GM21528 (cell line): ENCODE measurements around the gene CPNE6.

Source experiments
- ATAC-seq: cut with Tn5 transposase; IDR thresholded peaks from one replicate; pipeline ENCODE4 v1.9.1; 2021; ENCODE audit warnings: mild to moderate bottlenecking, moderate library complexity; ENCODE audit not compliant: unreplicated experiment, low FRiP score

Gene CPNE6

DNA sequence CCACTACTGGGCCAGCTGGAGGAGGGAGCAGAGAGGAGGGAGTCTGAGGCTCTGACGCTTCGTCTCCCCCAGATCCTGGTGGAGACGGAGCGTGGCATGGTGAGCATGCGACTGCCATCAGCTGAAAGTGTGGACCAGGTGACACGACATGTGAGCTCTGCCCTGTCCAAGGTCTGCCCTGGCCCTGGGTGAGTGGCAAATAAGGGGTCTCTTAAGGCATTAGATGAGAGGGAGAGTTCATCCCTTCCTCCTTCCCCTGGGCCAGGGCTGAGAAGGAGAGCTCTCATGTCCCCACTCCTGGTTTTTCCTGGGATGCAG is 17.1 kb upstream of the CPNE6 start:
- ATAC-seq = no peak

DNA sequence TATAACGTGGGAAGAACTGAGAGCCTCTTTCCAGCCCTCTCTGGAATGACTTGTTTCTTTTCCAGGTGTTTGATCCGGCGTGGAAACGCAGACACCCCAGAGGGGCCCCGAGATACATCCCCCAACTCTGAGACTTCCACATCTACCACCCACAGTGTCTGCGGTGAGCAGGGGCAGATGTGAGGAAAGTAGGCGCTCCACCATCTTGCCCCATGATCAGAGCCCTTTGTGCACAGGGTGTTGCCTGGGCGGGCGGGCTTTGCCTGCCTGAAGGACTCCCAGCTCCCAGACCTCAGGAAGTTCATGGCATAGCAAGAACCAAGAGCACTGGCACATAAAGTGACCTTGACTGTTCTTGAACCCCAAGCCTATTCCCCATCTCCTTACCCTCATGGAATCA is 16.7 kb upstream of the CPNE6 start:
- no peak for ATAC-seq

DNA sequence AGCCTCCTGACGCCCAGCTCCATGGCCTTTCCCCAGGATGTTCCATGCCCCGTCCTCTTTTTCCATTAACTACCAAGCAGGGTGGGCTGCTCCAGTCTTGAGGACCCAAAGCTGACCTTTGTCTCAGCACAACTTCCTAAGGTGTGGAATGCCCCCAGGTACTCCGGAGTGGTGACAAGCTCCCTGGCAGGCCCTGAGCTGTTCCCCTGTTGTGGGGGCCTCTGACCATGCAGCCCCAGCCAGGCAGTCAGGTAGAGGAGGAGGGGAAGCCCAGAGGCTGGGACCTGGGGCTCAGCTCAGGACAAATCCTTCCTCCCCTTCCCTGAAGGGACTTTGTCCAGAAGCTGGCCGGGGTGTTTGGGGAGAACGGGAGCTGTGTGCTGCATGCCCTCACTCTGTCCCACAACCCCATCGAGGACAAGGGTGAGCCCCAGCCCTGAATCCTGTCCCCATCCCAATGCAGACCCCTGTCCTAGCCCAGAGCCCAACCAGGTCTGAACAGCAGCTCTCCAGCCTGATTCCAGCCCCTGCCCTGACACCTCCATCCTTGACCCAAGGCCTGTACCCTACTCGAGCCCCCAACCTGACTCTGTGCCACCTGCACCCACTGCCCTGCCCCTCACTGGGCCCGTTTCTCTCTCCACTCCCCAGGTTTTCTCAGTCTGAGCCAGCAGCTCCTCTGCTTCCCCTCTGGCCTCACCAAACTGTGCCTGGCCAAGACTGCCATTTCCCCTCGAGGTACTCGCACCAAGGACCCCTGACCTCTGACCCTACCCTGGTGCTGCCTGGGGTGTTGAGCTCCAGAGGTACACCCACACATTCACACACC is 15.2 kb upstream of the CPNE6 start:
- ATAC-seq = no peak

DNA sequence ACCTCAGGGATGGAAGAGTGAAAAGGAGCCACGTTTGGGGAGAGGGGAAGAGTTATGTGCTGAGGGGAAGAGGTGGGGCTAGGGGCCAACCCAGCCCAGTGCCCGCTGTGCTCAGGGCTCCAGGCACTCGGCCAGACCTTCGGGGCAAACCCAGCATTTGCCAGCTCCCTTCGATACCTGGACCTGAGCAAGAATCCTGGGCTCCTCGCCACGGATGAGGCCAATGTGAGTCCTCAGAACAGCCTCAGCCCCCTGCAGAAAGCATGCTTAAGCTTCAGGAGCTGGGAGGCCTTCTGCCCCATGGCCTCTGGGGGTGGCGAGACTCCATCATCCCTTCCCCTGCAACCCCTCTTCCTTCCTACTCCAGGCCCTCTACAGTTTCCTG is 14.6 kb upstream of the CPNE6 start:
- ATAC-seq = no peak

DNA sequence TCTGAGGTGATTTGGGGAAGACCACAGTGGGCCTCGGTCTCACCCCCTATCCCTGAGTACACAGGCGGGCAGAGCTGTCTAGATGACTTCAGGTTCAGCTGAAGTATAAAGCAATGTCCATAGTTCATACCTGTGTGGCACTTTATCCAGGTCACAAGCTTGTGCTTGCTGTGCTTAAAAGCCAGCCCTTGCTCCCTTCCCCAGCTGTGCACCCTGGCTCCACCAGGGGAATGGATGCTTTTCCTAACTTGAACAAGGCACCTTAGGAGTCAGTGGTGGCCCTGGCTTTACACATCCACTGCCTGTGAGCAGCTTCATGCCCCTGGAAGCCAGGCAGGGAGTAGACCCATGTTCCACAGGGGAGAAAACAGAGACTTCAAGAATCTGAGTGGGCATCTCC is 14.1 kb upstream of the CPNE6 start:
- no peak for ATAC-seq

DNA sequence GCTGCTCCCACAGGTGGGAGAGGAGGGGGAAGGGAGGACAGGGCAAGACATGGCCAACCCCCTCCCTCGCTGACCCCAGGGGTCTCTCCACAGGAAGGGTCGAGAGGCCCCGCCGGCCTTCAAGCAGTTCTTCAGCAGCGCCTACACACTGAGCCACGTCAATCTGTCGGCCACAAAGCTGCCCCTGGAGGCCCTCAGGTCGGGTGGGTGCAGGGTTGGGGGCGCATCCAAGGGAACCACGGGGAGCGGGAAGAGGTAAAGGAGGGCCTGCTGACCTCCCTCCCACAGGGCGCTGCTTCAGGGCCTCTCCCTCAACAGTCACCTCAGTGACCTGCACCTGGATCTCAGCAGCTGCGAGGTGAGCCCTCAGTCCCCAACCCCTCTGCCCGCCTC is 13.5 kb upstream of the CPNE6 start:
- ATAC-seq = no peak

DNA sequence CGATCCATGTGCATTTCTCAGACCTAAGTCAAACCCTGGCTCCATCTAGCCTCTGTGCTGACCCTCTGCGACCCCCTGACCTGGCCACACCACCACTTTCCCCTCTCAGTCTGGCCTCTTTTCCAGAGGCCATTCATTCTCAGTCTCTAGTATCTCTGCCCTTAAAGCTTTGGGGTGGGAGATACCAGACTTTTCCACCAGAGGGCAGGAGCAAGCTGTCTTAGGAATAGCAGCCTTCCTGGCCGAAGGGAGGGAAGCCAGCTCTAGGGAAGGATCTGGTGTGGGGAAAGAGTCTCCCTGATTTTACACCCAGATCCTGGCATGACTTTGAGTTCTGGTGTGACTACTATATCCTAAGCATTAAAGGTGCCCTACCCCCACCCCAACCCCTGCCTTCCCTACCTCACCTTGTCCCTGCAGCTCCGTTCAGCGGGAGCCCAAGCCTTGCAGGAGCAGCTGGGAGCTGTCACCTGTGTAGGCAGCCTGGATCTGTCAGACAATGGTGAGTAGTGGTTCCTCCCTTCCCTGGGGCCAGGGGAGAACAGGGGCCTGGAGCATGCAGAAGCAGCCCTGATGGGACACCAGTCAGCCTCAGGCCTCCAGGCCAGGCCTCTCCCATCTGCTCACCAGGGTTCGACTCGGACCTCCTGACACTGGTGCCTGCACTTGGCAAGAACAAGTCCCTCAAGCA is 13.0 kb upstream of the CPNE6 start:
- ATAC-seq = no peak

DNA sequence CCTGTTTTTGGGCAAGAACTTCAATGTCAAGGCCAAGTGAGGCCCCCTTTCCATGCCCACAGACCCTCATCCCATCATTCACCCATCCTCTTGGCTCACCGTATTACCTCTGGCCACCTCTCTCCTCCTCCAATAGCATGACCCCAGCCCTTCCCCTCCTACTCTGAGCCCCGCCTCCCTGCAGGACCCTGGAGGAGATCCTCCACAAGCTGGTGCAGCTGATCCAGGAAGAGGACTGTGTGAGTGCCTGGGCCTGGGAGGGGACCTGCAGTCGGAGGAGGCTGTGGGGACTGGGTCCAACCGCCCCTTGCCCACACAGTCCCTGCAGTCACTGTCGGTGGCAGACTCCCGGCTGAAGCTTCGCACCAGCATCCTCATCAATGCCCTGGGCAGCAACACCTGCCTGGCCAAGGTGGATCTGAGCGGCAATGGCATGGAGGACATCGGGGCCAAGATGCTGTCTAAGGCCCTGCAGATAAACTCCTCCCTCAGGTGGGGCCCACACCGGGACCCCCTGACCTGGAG is 12.3 kb upstream of the CPNE6 start:
- no peak for ATAC-seq

DNA sequence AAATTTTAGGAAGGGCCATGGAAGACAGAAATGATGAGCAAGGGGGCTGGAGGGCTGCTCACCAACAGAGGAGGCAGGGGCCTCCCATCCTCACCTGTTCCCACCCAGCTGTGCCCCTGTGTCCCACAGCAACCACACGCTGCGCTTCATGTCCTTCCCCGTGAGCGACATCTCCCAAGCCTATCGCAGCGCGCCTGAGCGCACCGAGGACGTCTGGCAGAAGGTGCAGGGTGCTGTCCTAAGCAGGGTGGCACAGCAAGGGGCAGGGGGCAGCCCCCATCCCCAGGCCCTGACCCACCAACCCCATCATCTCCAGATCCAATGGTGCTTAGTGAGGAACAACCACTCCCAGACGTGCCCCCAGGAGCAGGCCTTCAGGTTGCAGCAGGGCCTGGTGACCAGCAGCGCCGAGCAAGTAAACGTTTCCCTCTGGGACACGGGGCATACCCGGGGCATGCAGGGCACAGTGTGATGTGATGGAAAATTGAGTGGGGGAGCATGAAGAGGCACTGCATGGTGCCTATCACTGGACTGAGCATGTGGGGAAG is 11.4 kb upstream of the CPNE6 start:
- no peak for ATAC-seq

DNA sequence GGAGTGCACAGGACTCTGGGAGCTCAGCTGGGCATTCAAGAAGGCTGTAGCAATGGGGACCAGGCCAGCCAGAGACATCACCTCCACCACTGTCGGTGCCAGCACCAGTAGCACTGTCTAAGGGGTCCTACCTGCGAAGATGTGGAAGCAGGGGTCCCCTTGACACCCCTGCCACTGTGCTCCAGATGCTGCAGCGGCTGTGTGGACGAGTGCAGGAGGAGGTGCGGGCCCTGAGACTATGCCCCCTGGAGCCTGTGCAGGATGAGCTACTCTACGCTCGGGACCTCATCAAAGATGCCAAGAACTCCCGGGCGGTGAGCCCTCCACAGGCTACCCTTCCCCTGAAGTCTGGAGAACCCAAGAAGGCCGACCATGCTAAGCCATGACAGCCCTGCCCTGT is 10.9 kb upstream of the CPNE6 start:
- ATAC-seq = no peak

DNA sequence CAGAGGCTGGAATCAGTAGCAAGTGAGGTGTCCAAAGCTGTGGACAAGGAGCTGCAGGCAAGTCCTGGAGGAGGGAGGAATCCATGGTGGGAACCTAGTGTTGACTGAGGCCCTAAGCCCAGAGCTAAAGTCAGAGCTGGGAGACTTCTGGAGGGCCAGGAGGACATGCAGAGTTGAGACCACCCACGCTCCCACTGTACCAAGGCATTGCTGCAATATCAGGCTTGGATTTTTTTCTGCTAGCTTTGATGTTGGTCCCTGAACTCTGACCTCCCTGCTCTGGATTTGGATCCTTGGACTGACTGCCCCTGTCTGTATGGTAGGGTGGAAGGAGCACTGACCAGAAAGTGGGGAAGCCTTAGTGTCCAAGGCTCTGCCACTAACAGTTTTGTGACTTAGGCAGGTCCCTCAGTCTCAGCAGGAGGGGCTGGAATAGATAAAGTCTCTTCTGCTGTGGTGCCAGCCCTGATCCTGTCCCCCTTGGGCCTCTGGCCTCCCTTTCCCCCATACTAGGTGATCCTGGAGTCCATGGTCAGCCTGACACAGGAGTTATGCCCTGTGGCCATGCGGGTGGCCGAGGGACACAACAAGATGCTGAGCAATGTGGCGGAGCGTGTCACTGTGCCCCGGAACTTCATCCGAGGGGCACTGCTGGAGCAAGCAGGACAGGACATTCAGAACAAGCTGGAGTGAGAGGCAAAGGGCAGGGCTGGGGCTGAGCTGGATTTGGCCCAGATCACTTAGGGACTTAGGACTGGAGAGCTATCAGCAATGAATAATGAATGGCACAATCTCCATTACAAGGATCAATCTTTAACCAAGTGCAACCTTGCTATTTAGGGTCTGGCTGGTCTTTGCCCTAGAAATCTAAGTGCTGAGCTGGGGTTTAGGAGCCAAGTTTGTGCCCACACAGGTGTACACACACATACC is 10.1 kb upstream of the CPNE6 start:
- no peak for ATAC-seq

DNA sequence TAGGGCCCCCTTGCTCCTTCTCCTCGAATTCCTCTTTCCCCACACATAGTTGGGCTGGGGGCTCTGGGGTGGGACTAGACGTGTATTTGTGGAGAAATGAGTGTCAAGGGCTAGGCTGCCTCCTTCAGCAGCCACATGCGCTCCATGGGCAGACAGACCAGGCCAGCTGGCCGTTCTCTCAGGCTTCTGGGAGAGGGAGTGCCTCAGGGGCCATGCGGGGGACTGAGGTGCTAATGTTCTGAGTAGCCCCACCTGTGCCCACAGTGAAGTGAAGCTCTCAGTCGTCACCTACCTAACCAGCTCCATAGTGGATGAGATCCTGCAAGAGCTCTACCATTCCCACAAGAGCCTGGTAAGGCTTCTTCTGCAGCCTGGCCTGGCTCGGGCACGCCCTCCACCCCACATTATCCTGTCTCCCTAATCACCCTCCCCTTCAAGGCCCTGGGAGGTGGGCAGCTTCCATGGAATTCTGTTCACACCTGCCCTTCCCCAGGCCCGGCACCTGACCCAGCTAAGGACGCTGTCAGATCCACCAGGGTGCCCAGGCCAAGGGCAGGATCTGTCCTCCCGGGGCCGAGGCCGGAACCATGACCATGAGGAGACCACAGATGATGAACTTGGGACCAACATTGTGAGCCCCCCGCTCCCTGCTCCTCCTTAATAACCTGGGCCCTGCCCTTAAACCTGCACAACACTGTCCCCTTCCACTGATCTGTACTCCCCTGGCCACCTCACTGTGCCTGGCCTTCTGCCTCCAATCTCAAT is 9.0 kb upstream of the CPNE6 start:
- ATAC-seq = no peak

DNA sequence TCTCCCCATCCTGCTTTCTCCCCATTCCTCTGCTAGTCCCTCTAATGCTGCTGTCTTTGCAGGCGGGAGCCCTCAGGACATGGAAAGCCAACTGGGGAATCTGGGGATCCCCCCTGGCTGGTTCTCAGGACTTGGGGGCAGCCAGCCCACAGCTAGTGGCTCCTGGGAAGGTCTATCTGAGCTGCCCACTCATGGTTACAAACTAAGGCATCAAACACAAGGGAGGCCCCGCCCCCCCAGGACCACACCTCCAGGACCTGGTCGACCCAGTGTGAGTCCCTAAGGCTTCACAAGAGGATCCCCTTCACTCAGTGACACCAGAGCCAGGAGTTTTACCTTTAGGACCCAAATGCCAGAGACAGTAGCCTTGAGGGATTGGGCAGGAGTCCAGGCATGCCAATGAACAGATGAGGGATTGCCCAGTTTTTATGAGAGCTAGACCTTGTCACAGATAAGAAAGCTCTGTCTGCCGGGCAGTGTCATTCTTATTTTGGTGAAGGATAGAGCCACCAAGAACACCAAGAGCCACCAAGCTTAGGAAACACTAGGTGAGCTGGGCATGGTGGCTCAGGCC is 8.0 kb upstream of the CPNE6 start:
- no peak for ATAC-seq

DNA sequence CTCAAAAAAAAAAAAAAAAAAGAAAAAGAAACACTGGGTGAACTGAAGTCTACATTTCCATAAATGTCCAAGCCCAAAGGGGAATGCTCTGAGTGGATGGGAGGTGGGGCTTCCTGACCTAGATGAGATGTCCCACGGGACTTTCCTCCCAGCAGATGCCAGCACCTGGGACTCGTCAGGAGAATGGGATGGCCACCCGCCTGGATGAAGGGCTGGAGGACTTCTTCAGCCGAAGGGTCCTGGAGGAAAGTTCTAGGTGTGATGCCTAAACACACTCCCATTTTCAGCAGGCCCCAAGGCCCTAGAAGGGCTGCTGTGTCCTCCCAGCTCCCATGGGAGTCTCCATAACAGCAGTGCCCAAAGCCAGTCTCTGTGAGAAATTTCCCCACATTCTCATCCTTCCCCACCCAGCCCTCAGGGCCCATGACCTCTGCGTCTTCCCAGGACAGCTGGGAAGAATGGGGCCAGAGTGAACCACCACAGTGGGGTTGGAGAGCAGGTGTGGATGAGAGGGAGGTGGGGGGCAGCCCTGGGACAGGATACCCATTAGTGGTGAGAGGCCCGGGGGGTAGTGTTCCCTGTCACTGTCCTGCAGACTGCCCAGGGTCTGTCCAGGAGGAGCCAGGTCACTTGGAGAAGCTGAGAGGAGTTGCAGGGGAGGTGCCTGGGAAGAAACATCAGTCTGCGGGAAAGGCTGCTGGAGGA is 7.1 kb upstream of the CPNE6 start:
- no peak for ATAC-seq

DNA sequence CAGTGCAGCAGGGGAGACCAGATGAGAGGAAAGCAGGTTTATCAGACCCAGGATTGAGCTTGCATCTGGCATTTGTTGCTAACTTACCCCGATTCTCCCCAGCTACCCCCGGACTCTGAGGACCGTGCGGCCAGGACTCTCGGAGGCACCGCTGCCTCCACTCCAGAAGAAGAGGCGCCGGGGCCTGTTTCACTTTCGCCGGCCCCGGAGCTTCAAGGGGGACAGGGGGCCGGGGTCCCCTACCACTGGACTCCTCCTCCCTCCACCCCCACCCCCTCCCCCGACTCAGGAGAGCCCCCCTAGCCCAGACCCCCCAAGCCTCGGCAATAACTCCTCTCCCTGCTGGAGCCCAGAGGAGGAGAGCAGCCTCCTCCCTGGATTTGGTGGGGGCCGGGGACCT is 6.5 kb upstream of the CPNE6 start:
- no peak for ATAC-seq

DNA sequence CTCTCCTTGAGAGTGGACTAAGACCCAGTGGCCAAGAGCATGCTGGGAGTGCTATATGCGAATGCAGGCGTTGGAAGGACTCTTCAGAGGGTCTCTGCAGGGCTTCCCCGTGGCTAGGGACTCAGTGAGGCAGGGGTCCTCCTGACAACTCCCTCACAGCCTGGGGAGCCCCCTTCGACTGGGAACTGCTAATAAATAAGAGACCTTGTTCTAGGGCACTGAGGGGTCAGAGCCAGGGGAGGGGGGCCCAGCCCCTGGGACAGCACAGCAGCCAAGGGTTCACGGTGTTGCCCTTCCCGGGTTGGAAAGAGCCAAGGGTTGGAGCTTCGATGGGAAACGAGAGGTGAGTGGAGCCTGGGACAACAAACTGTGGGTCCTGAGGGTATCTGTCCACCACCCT is 6.0 kb upstream of the CPNE6 start:
- ATAC-seq = no peak

DNA sequence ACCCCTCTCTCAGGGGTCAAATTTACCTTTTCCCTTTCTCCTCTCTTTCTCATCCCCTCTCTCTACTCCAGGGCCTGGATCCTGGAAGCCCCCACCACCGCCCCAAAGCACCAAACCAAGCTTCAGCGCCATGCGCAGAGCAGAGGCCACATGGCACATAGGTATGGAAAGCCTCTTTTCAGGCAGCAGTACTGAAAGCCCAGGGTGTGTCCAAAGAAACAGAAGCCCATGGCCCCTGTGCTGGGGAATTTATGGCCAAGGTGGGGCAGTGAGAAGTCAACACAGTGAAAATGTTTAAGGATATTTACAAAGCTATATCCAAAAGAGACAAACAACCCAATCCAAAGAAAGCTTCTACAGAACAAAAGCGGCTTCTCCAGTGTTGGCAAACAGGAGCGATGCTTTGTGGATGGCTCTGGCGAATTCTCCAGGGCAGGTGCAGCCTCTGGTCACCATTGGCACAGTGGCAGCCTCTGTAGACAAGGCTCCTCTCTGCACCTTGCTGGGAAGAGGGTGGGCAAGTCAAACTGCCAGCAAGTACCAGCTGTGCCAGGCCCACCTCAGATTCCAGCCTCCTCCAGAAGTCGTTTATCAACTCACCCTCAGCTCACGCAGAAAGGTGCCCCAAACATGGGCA is 4.7 kb upstream of the CPNE6 start:
- no peak for ATAC-seq

DNA sequence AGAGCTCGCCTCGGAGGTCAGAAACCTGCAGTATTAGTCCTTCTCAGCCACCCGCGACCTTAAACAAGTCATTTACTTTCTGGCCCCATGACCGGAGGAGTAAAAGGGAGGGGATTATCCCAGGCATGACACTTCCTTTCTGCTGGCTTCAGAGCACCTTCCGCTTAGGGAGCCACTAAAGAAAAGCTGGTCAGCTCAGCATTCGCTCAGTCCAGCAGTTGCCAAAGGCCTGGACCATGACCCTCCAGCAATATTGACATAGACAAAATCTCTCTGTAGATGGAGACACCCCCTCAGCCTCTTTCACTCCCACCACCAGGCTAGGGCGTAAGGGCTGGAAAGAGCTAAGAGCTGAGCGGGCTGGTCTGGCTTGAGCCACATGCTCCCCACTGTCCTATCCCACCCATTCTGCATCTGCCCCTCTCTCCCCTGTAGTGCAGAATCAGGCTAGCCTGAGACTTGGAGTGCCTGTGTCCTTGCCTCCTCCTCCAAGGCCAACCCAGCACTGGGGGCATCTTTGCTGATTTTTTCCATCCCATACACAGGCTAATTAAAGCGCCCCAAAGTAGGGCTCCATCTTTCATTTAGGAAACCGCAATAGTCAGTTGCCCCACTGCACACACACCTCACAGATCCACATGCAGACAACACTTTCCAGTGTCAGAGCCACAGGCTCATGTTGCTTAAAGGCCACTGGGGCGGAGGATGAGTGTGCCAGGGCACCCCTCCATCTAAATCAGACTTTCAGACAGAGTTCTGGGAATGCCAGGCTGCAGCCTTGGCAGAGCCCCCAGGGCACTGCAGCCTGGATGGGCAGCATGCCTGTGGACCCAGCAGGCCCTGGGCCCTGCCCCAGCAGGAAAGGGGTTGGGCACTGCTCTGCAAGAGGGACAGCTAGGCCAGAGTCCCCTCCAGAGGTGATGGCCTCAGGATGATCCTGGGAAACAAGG is 4.0 kb upstream of the CPNE6 start:
- ATAC-seq = no peak
